ENCODE data around the gene GNA12. TPM values are rescaled to one million over a fixed set of nuclear protein-coding genes. Genes with fewer than 3 reads are reported as not detected.

Gene GNA12
- total and polyA plus RNA-seq, 10 of the 15 experiments (the other 5 are each of a cell fraction or from before 2014, with no cell fraction given), result 1.9 to 51.8 (median 12.6) TPM

GRCh38 chr7:2710286-2710655, 133.8 kb downstream of the GNA12 start (continued):
- TF ChIP-seq, protein P1, sequence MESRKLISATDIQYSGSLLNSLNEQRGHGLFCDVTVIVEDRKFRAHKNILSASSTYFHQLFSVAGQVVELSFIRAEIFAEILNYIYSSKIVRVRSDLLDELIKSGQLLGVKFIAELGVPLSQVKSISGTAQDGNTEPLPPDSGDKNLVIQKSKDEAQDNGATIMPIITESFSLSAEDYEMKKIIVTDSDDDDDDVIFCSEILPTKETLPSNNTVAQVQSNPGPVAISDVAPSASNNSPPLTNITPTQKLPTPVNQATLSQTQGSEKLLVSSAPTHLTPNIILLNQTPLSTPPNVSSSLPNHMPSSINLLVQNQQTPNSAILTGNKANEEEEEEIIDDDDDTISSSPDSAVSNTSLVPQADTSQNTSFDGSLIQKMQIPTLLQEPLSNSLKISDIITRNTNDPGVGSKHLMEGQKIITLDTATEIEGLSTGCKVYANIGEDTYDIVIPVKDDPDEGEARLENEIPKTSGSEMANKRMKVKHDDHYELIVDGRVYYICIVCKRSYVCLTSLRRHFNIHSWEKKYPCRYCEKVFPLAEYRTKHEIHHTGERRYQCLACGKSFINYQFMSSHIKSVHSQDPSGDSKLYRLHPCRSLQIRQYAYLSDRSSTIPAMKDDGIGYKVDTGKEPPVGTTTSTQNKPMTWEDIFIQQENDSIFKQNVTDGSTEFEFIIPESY (IDR thresholded peaks at IDR 0.05), result no peak
- TF ChIP-seq HDGF (IDR thresholded peaks at IDR 0.05) (no peak), CHD1 (IDR thresholded peaks at IDR 0.05; ENCODE audit: low read depth, low read length) (no peak)

- Histone ChIP-seq H3K27me3 (replicated peaks in 1 of 2; ENCODE audit: control insufficient read depth in 2 of 2, insufficient read depth in 2 of 2, low read length in 1 of 2) (no peaks in the 10 kb centered on the region), H3K9me3 (replicated peaks; ENCODE audit: control insufficient read depth, insufficient read depth, low read length) (no peaks in the 10 kb centered on the region), H2AFZ (ENCODE audit: control insufficient read depth, low read depth, low read length) (peak overlapping the region; percentile 96), H3K79me2 (ENCODE audit: control insufficient read depth, insufficient read depth, low read length) (no peaks in the 10 kb centered on the region), H3K4me2 (ENCODE audit: control insufficient read depth, insufficient read depth) (peak overlapping the region; percentile 98), H3K4me3 (peak overlapping the region; percentile 56), H3K4me1 (ENCODE audit: control insufficient read depth, insufficient read depth, low read length) (peaks cover 28% of the 10 kb centered on the region), H3K36me3 (ENCODE audit: control insufficient read depth in 2 of 2, insufficient read depth in 2 of 2, low read length in 1 of 2) (no peaks in the 10 kb centered on the region; a peak in 1 of 4 replicates), H3K9ac (ENCODE audit: control insufficient read depth, insufficient read depth, low read length) (peak overlapping the region; percentile 70), H4K20me1 (ENCODE audit: control insufficient read depth, insufficient read depth) (no peaks in the 10 kb centered on the region), H3K27ac (ENCODE audit: control insufficient read depth, insufficient read depth) (peak overlapping the region; percentile 89)
- ChIA-PET SMC1A (ENCODE audit: uncharacterized antibody, unreplicated experiment) (interaction anchor here (0.6 to 11.6 kb wide), 44 partner anchors 8 to 509 kb away, joined by 3 to 113 read pairs (median 5); partner anchors contain the start of gene AMZ1), CTCF (interaction anchor here (0.6 to 8.3 kb wide), 62 partner anchors 8 to 491 kb away, joined by 3 to 154 read pairs (median 5); partner anchors contain the start of genes AMZ1 and TTYH3), RAD21 (ENCODE audit: unreplicated experiment) (interaction anchor here (0.6 to 4.8 kb wide), 53 partner anchors 9 to 359 kb away, joined by 3 to 89 read pairs (median 5); partner anchors contain the start of genes AMZ1 and TTYH3), POLR2A (interaction anchor here (0.5 to 3.8 kb wide), 20 partner anchors 10 to 150 kb away, joined by 3 to 36 read pairs (median 5); partner anchors contain the start of gene AMZ1)
- FAIRE-seq, result peak; percentile 87
- peak; percentile 86 for ATAC-seq
- DNase-seq (ENCODE audit: low read depth, low spot score), result peak; percentile 61
- TSS peak; percentile 88 for BruUV-seq (replicated peaks)
- under 1% methylated on average over 35 of the region's 35 CpGs for WGBS (ENCODE audit: insufficient coverage, insufficient replicate concordance, low lambda C conversion rate, missing lambda C conversion rate)
- in situ Hi-C loops (cut with MboI) (loop anchor here (5.0 kb wide), 1 partner anchor 42 kb away; no protein-coding TSS in a partner anchor), intact Hi-C loops (cut with micrococcal nuclease; ENCODE audit: unreplicated experiment) (loop anchor here (1.0 to 5.0 kb wide), 5 partner anchors 38 to 143 kb away; partner anchors contain the start of gene GNA12)
- TF ChIP-seq, protein P2, sequence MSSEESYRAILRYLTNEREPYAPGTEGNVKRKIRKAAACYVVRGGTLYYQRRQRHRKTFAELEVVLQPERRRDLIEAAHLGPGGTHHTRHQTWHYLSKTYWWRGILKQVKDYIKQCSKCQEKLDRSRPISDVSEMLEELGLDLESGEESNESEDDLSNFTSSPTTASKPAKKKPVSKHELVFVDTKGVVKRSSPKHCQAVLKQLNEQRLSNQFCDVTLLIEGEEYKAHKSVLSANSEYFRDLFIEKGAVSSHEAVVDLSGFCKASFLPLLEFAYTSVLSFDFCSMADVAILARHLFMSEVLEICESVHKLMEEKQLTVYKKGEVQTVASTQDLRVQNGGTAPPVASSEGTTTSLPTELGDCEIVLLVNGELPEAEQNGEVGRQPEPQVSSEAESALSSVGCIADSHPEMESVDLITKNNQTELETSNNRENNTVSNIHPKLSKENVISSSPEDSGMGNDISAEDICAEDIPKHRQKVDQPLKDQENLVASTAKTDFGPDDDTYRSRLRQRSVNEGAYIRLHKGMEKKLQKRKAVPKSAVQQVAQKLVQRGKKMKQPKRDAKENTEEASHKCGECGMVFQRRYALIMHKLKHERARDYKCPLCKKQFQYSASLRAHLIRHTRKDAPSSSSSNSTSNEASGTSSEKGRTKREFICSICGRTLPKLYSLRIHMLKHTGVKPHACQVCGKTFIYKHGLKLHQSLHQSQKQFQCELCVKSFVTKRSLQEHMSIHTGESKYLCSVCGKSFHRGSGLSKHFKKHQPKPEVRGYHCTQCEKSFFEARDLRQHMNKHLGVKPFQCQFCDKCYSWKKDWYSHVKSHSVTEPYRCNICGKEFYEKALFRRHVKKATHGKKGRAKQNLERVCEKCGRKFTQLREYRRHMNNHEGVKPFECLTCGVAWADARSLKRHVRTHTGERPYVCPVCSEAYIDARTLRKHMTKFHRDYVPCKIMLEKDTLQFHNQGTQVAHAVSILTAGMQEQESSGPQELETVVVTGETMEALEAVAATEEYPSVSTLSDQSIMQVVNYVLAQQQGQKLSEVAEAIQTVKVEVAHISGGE (CRISPR knock-in tag; IDR thresholded peaks at IDR 0.05), result no peak
- TF ChIP-seq ZSCAN29 (IDR thresholded peaks at IDR 0.05) (0 out of 2 replicates have a peak, but pooled peaks have one; percentile 15), EED (IDR thresholded peaks at IDR 0.05; ENCODE audit: low read depth) (peak; percentile 52; the same call in 1 of the 2 replicates), SMC3 (IDR thresholded peaks at IDR 0.05; ENCODE audit: borderline replicate concordance, low read length) (peak; percentile 86), HDGF (IDR thresholded peaks at IDR 0.05) (no peak; the same call in 1 of the 2 replicates)
- TF ChIP-seq, protein P3, sequence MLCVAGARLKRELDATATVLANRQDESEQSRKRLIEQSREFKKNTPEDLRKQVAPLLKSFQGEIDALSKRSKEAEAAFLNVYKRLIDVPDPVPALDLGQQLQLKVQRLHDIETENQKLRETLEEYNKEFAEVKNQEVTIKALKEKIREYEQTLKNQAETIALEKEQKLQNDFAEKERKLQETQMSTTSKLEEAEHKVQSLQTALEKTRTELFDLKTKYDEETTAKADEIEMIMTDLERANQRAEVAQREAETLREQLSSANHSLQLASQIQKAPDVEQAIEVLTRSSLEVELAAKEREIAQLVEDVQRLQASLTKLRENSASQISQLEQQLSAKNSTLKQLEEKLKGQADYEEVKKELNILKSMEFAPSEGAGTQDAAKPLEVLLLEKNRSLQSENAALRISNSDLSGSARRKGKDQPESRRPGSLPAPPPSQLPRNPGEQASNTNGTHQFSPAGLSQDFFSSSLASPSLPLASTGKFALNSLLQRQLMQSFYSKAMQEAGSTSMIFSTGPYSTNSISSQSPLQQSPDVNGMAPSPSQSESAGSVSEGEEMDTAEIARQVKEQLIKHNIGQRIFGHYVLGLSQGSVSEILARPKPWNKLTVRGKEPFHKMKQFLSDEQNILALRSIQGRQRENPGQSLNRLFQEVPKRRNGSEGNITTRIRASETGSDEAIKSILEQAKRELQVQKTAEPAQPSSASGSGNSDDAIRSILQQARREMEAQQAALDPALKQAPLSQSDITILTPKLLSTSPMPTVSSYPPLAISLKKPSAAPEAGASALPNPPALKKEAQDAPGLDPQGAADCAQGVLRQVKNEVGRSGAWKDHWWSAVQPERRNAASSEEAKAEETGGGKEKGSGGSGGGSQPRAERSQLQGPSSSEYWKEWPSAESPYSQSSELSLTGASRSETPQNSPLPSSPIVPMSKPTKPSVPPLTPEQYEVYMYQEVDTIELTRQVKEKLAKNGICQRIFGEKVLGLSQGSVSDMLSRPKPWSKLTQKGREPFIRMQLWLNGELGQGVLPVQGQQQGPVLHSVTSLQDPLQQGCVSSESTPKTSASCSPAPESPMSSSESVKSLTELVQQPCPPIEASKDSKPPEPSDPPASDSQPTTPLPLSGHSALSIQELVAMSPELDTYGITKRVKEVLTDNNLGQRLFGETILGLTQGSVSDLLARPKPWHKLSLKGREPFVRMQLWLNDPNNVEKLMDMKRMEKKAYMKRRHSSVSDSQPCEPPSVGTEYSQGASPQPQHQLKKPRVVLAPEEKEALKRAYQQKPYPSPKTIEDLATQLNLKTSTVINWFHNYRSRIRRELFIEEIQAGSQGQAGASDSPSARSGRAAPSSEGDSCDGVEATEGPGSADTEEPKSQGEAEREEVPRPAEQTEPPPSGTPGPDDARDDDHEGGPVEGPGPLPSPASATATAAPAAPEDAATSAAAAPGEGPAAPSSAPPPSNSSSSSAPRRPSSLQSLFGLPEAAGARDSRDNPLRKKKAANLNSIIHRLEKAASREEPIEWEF (IDR thresholded peaks at IDR 0.05; ENCODE audit: insufficient replicate concordance, low read depth, low read length), result no peak
These were observed 134.4 kb downstream of the GNA12 start for GRCh38 chr7:2709553-2710285.
